GM23338 (cell line): ENCODE results near the gene PNPLA2. TPM values are rescaled to one million over a fixed set of nuclear protein-coding genes. Genes with fewer than 3 reads are reported as not detected.

Experiments
- ATAC-seq: fragments of 200-7000 bp; cut with Tn5 transposase; 3 replicates; pipeline ENCODE4 v1.9.1; 2020
- DNase-seq: peaks from one replicate; pipeline ENCODE4 v3.0.0-alpha.2; 2015; ENCODE audit warnings: low spot score
- H2AFZ ChIP-seq: fragments of 200-600 bp; sonication (generic); 2 replicates; pipeline ENCODE4 v1.8.0; 2016; ENCODE audit warnings: antibody characterized with exemption, mild to moderate bottlenecking, moderate library complexity
- H3F3A ChIP-seq: fragments of 200-600 bp; sonication (generic); replicated peaks from 2 replicates; pipeline ENCODE4 v1.8.0; 2017; ENCODE audit warnings: antibody characterized with exemption, mixed run types, low read depth
- H3K27ac ChIP-seq: fragments of 200-600 bp; sonication (generic); 2 replicates; pipeline ENCODE4 v1.6.1; 2016; ENCODE audit warnings: low read depth
- H3K27me3 ChIP-seq: fragments of 200-600 bp; sonication (generic); 2 replicates; pipeline ENCODE4 v1.8.0; 2016; ENCODE audit warnings: mild to moderate bottlenecking, mixed run types, moderate library complexity; ENCODE audit not compliant: insufficient read depth
- H3K36me3 ChIP-seq: fragments of 200-600 bp; sonication (generic); 2 replicates; pipeline ENCODE4 v1.8.0; 2016; ENCODE audit warnings: mild to moderate bottlenecking; ENCODE audit not compliant: insufficient read depth
- H3K4me1 ChIP-seq: fragments of 200-600 bp; sonication (generic); 2 replicates; pipeline ENCODE4 v1.8.0; 2016; ENCODE audit warnings: mild to moderate bottlenecking, moderate library complexity; ENCODE audit not compliant: insufficient read depth
- H3K4me2 ChIP-seq: fragments of 200-600 bp; sonication (generic); 2 replicates; pipeline ENCODE4 v1.7.1; 2017; ENCODE audit warnings: mixed run types
- H3K4me3 ChIP-seq: fragments of 200-600 bp; sonication (generic); 2 replicates; pipeline ENCODE4 v1.6.1; 2016; ENCODE audit warnings: mixed run types
- H3K79me2 ChIP-seq: fragments of 200-600 bp; sonication (generic); replicated peaks from 2 replicates; pipeline ENCODE4 v1.8.0; 2017; ENCODE audit warnings: mild to moderate bottlenecking; ENCODE audit not compliant: insufficient read depth
- H3K9me2 ChIP-seq: fragments of 200-600 bp; sonication (generic); 2 replicates; pipeline ENCODE4 v1.8.0; 2017; ENCODE audit not compliant: insufficient read depth
- H4K20me1 ChIP-seq: fragments of 200-600 bp; sonication (generic); replicated peaks from 2 replicates; pipeline ENCODE4 v1.8.0; 2017; ENCODE audit warnings: mild to moderate bottlenecking; ENCODE audit not compliant: insufficient read depth
- H3K27ac Mint-ChIP-seq: 2 replicates; pipeline ENCODE4 v1.8.0; 2020; ENCODE audit warnings: inconsistent platforms, mild to moderate bottlenecking, moderate library complexity, mixed read lengths
- H3K27me3 Mint-ChIP-seq: 3 replicates; pipeline ENCODE4 v1.8.0; 2022; ENCODE audit warnings: low read depth, mild to moderate bottlenecking, moderate library complexity, mixed read lengths, inconsistent platforms; ENCODE audit not compliant: insufficient read depth, poor library complexity
- H3K36me3 Mint-ChIP-seq: 3 replicates; pipeline ENCODE4 v1.8.0; 2021; ENCODE audit warnings: low read depth, mild to moderate bottlenecking, inconsistent platforms, moderate library complexity, mixed read lengths
- H3K4me1 Mint-ChIP-seq: 3 replicates; pipeline ENCODE4 v1.8.0; 2020; ENCODE audit warnings: mild to moderate bottlenecking, inconsistent platforms, mixed read lengths
- H3K4me3 Mint-ChIP-seq: 3 replicates; pipeline ENCODE4 v1.8.0; 2021; ENCODE audit warnings: moderate library complexity, mild to moderate bottlenecking, inconsistent platforms, mixed read lengths
- H3K9me3 Mint-ChIP-seq: 3 replicates; pipeline ENCODE4 v1.8.0; 2020; ENCODE audit warnings: moderate library complexity, mild to moderate bottlenecking, inconsistent platforms, mixed read lengths
- CREB1 ChIP-seq: fragments of 250-450 bp; sonication (Bioruptor Pico); IDR thresholded peaks from 2 replicates; pipeline ENCODE4 v1.5.0; 2020; ENCODE audit warnings: low read depth, mild to moderate bottlenecking, moderate library complexity
- ETS1 ChIP-seq: IDR thresholded peaks from 2 replicates; pipeline ENCODE4 v1.6.1; 2016; ENCODE audit warnings: antibody characterized with exemption
- EZH2 ChIP-seq: fragments of 200-600 bp; sonication (generic); IDR thresholded peaks from one replicate; pipeline ENCODE4 v1.8.0; 2017; ENCODE audit warnings: antibody characterized with exemption, mild to moderate bottlenecking, low read depth; ENCODE audit not compliant: unreplicated experiment
- EZH2phosphoT487 ChIP-seq: fragments of 200-600 bp; sonication (generic); IDR thresholded peaks from one replicate; pipeline ENCODE4 v1.8.1; 2018; ENCODE audit warnings: antibody characterized with exemption; ENCODE audit not compliant: unreplicated experiment
- JUNB ChIP-seq: IDR thresholded peaks from one replicate; pipeline ENCODE4 v1.6.1; 2016; ENCODE audit warnings: antibody characterized with exemption; ENCODE audit not compliant: unreplicated experiment
- NANOG ChIP-seq: IDR thresholded peaks from 2 replicates; pipeline ENCODE4 v1.6.1; 2016; ENCODE audit warnings: antibody characterized with exemption, borderline replicate concordance
- POLR2AphosphoS5 ChIP-seq: IDR thresholded peaks from 2 replicates; pipeline ENCODE4 v1.6.1; 2016; ENCODE audit warnings: antibody characterized with exemption, low read depth
- STAT1 ChIP-seq: IDR thresholded peaks from one replicate; pipeline ENCODE4 v1.6.1; 2016; ENCODE audit warnings: antibody characterized with exemption; ENCODE audit not compliant: unreplicated experiment
- ZNF114 ChIP-seq: fragments of 250-450 bp; sonication (Bioruptor Pico); IDR thresholded peaks from 2 replicates; pipeline ENCODE4 v1.5.0; 2020; ENCODE audit warnings: mild to moderate bottlenecking, moderate library complexity
- ZNF331 ChIP-seq: fragments of 250-450 bp; sonication (Bioruptor Pico); IDR thresholded peaks from 2 replicates; pipeline ENCODE4 v1.5.0; 2020; ENCODE audit warnings: low read depth, mild to moderate bottlenecking, moderate library complexity
- ZNF462 ChIP-seq: fragments of 250-450 bp; sonication (Bioruptor Pico); IDR thresholded peaks from 2 replicates; pipeline ENCODE4 v1.5.0; 2020; ENCODE audit warnings: mild to moderate bottlenecking, moderate library complexity
- polyA plus RNA-seq: library from polyadenylated mRNA; unstranded; fragments of >200 nt; fragmentation: Nextera tagmentation; extraction: Ambion mirVana; gene quantifications from 2 replicates; pipeline ENCODE4 v1.2.1, GENCODE V29; 2016
- total RNA-seq: library from RNA; depleted of rRNA; stranded (reverse); fragments of >200 nt; shearing (Covaris generic); gene quantifications from 2 replicates; pipeline ENCODE4 v1.2.3, GENCODE V29; 2014
- TF ChIP-seq, protein P1 (sequence below): IDR thresholded peaks from one replicate; pipeline ENCODE4 v1.6.1; 2018; ENCODE audit warnings: antibody characterized with exemption; ENCODE audit not compliant: unreplicated experiment
- TF ChIP-seq, protein P2 (sequence below), 2 experiments: fragments of 200-600 bp in 1 of 2; sonication (generic) in 1 of 2; conservative IDR thresholded peaks; 2 replicates each; pipeline versions ENCODE4 v1.5.1 to v1.6.1; 2016 to 2017; ENCODE audit warnings: antibody characterized with exemption in 2 of 2, low read depth in 2 of 2, mild to moderate bottlenecking in 2 of 2, moderate library complexity in 1 of 2

The PNPLA2 gene
- total and polyA plus RNA-seq, 2 experiments from 2014 or later, result 31.1 to 45.6 TPM

DNA sequence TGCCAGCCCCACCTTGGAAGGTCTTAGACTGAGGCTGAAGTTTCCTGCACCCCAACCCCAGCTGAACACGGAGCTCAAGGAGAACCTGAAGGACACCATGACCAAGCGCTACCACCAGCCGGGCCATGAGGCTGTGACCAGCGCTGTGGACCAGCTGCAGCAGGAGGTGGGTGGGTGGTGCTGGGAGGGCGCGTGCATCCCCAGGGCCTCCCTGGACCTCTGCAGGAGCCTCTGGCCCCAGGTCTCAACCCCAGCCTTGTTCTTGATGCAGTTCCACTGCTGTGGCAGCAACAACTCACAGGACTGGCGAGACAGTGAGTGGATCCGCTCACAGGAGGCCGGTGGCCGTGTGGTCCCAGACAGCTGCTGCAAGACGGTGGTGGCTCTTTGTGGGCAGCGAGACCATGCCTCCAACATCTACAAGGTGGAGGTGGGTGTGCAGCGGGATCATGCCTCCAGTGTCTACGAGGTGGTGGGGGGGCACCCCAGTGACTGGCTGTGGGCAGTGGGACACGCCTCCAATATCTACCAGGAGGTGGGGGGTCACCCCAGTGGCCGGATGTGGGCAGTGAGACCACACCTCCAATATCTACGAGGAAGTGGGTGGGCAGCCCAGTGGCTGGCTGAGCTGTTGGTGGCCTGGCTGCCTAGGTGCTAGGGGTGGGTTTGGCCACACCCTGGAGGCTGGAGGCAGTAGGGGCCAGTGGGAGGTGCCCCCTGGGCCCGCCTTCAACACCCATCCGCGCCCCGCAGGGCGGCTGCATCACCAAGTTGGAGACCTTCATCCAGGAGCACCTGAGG, 18.7 kb downstream of the PNPLA2 start:
- peaks cover 29% of the 10 kb centered on the region for H3K27me3 Mint-ChIP-seq
- Histone ChIP-seq H3K4me2 (no peak overlapping the region), H2AFZ (no peak overlapping the region), H3K79me2 (peaks cover 23% of the 10 kb centered on the region), H3F3A (peaks cover 26% of the 10 kb centered on the region), H3K4me3 (no peak overlapping the region), H3K27ac (no peak overlapping the region), H3K4me1 (peaks cover 18% of the 10 kb centered on the region), H3K36me3 (peaks cover 6% of the 10 kb centered on the region; the same call in 1 of the 2 replicates), H3K9me2 (no peaks in the 10 kb centered on the region), H3K27me3 (peaks cover under 1% of the 10 kb centered on the region; the same call in 1 of the 2 replicates), H4K20me1 (peaks cover 38% of the 10 kb centered on the region)
- H3K4me1 Mint-ChIP-seq, result peaks cover 29% of the 10 kb centered on the region
- H3K4me3 Mint-ChIP-seq, result no peak overlapping the region
- ATAC-seq, result no peak
- H3K36me3 Mint-ChIP-seq, result peaks cover 38% of the 10 kb centered on the region
- no peak for DNase-seq
- TF ChIP-seq, protein P1, sequence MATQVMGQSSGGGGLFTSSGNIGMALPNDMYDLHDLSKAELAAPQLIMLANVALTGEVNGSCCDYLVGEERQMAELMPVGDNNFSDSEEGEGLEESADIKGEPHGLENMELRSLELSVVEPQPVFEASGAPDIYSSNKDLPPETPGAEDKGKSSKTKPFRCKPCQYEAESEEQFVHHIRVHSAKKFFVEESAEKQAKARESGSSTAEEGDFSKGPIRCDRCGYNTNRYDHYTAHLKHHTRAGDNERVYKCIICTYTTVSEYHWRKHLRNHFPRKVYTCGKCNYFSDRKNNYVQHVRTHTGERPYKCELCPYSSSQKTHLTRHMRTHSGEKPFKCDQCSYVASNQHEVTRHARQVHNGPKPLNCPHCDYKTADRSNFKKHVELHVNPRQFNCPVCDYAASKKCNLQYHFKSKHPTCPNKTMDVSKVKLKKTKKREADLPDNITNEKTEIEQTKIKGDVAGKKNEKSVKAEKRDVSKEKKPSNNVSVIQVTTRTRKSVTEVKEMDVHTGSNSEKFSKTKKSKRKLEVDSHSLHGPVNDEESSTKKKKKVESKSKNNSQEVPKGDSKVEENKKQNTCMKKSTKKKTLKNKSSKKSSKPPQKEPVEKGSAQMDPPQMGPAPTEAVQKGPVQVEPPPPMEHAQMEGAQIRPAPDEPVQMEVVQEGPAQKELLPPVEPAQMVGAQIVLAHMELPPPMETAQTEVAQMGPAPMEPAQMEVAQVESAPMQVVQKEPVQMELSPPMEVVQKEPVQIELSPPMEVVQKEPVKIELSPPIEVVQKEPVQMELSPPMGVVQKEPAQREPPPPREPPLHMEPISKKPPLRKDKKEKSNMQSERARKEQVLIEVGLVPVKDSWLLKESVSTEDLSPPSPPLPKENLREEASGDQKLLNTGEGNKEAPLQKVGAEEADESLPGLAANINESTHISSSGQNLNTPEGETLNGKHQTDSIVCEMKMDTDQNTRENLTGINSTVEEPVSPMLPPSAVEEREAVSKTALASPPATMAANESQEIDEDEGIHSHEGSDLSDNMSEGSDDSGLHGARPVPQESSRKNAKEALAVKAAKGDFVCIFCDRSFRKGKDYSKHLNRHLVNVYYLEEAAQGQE, result no peak
- TF ChIP-seq ZNF462 (CRISPR knock-in tag), result no peak
- no peak for TF ChIP-seq CREB1 (CRISPR knock-in tag)
- TF ChIP-seq JUNB, result no peak
- no peak for TF ChIP-seq EZH2phosphoT487
- TF ChIP-seq STAT1, result no peak
- TF ChIP-seq EZH2, result no peak
- no peak for TF ChIP-seq ZNF114
- TF ChIP-seq NANOG, result no peak
- TF ChIP-seq ZNF331 (CRISPR knock-in tag), result no peak
- no peak for TF ChIP-seq ETS1
- TF ChIP-seq, protein P2, sequence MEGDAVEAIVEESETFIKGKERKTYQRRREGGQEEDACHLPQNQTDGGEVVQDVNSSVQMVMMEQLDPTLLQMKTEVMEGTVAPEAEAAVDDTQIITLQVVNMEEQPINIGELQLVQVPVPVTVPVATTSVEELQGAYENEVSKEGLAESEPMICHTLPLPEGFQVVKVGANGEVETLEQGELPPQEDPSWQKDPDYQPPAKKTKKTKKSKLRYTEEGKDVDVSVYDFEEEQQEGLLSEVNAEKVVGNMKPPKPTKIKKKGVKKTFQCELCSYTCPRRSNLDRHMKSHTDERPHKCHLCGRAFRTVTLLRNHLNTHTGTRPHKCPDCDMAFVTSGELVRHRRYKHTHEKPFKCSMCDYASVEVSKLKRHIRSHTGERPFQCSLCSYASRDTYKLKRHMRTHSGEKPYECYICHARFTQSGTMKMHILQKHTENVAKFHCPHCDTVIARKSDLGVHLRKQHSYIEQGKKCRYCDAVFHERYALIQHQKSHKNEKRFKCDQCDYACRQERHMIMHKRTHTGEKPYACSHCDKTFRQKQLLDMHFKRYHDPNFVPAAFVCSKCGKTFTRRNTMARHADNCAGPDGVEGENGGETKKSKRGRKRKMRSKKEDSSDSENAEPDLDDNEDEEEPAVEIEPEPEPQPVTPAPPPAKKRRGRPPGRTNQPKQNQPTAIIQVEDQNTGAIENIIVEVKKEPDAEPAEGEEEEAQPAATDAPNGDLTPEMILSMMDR (conservative IDR thresholded peaks at IDR 0.05; ENCODE audit: low read depth in 2 of 2), result no peak
- no peak; the same call in 1 of the 2 replicates for TF ChIP-seq POLR2AphosphoS5
- H3K9me3 Mint-ChIP-seq, result no peaks in the 10 kb centered on the region
- no peak overlapping the region for H3K27ac Mint-ChIP-seq
